Stimulated activated memory B cell treated with anti-CD40 and anti-IgM and Interleukin-4, amounts not matched to agents 10 μg/mL and 1 μg/mL and 100 μg/mL, for 72 hours (primary cell): ENCODE measurements around the gene SHANK1.

Source experiments
- ATAC-seq: fragments of 150-1000 bp; cut with Tn5 transposase; 2 replicates; pipeline ENCODE4 v1.10.0; 2021
- H3K27ac Mint-ChIP-seq: one replicate; pipeline ENCODE4 v1.8.0; 2022; ENCODE audit warnings: mild to moderate bottlenecking, mixed read lengths
- H3K27me3 Mint-ChIP-seq: one replicate; pipeline ENCODE4 v1.8.0; 2022; ENCODE audit warnings: mixed read lengths
- H3K36me3 Mint-ChIP-seq: one replicate; pipeline ENCODE4 v1.8.0; 2022; ENCODE audit warnings: mixed read lengths
- H3K4me1 Mint-ChIP-seq: one replicate; pipeline ENCODE4 v1.8.0; 2022; ENCODE audit warnings: mixed read lengths
- H3K4me3 Mint-ChIP-seq: one replicate; pipeline ENCODE4 v1.8.0; 2022; ENCODE audit warnings: mild to moderate bottlenecking, moderate library complexity, mixed read lengths
- H3K9me3 Mint-ChIP-seq: one replicate; pipeline ENCODE4 v1.8.0; 2022; ENCODE audit warnings: mixed read lengths

SHANK1 gene

GRCh38 chr19:50666346-50667176 is 53.0 kb downstream of the SHANK1 start:
- Mint-ChIP-seq H3K27ac (no peak overlapping the region), H3K4me3 (no peak overlapping the region)

GRCh38 chr19:50664204-50664603 is 55.4 kb downstream of the SHANK1 start:
- Mint-ChIP-seq H3K27me3 (peaks cover 66% of the 10 kb centered on the region), H3K9me3 (peaks cover 15% of the 10 kb centered on the region), H3K4me1 (no peaks in the 10 kb centered on the region), H3K4me3 (no peak overlapping the region), H3K27ac (no peak overlapping the region), H3K36me3 (no peaks in the 10 kb centered on the region)
- no peak for ATAC-seq

More at GRCh38 chr19:50666346-50667176, 53.0 kb downstream of the SHANK1 start:
- no peaks in the 10 kb centered on the region for H3K4me1 Mint-ChIP-seq
- H3K36me3 Mint-ChIP-seq, result no peaks in the 10 kb centered on the region
- H3K27me3 Mint-ChIP-seq, result peaks cover 70% of the 10 kb centered on the region
- peaks cover 8% of the 10 kb centered on the region for H3K9me3 Mint-ChIP-seq
- peak; percentile 5 for ATAC-seq

GRCh38 chr19:50663482-50663790 is 56.2 kb downstream of the SHANK1 start:
- no peak for ATAC-seq
- Mint-ChIP-seq H3K27me3 (peaks cover 66% of the 10 kb centered on the region), H3K36me3 (peaks cover 1% of the 10 kb centered on the region), H3K4me3 (no peak overlapping the region), H3K27ac (no peak overlapping the region), H3K9me3 (peaks cover 16% of the 10 kb centered on the region), H3K4me1 (peaks cover 2% of the 10 kb centered on the region)

GRCh38 chr19:50662651-50663481 is 56.7 kb downstream of the SHANK1 start:
- Mint-ChIP-seq H3K4me3 (no peak overlapping the region), H3K27ac (no peak overlapping the region), H3K27me3 (peaks cover 72% of the 10 kb centered on the region), H3K36me3 (peaks cover 7% of the 10 kb centered on the region), H3K4me1 (peaks cover 8% of the 10 kb centered on the region), H3K9me3 (peaks cover 22% of the 10 kb centered on the region)
- ATAC-seq, result no peak

GRCh38 chr19:50661766-50662650 is 57.6 kb downstream of the SHANK1 start:
- peaks cover 10% of the 10 kb centered on the region for H3K36me3 Mint-ChIP-seq
- no peak overlapping the region for H3K4me3 Mint-ChIP-seq
- no peak overlapping the region for H3K27ac Mint-ChIP-seq
- peaks cover 10% of the 10 kb centered on the region for H3K4me1 Mint-ChIP-seq
- peaks cover 22% of the 10 kb centered on the region for H3K9me3 Mint-ChIP-seq
- H3K27me3 Mint-ChIP-seq, result peaks cover 81% of the 10 kb centered on the region
- no peak for ATAC-seq

- Mint-ChIP-seq H3K36me3 (peaks cover 10% of the 10 kb centered on the region), H3K27me3 (peaks cover 87% of the 10 kb centered on the region), H3K4me1 (peaks cover 10% of the 10 kb centered on the region), H3K27ac (no peak overlapping the region), H3K9me3 (peaks cover 25% of the 10 kb centered on the region), H3K4me3 (no peak overlapping the region)
- no peak for ATAC-seq
Measured at GRCh38 chr19:50661023-50661422, 58.6 kb downstream of the SHANK1 start.

- ATAC-seq, result no peak
- peaks cover 10% of the 10 kb centered on the region for H3K4me1 Mint-ChIP-seq
- H3K27me3 Mint-ChIP-seq, result peaks cover 87% of the 10 kb centered on the region
Measured at GRCh38 chr19:50660088-50660366, 59.6 kb downstream of the SHANK1 start.

GRCh38 chr19:50659318-50660087 is 60.1 kb downstream of the SHANK1 start:
- peaks cover 16% of the 10 kb centered on the region for H3K36me3 Mint-ChIP-seq
- ATAC-seq, result no peak
- H3K4me1 Mint-ChIP-seq, result peaks cover 10% of the 10 kb centered on the region
- H3K4me3 Mint-ChIP-seq, result no peak overlapping the region
- peaks cover 87% of the 10 kb centered on the region for H3K27me3 Mint-ChIP-seq
- H3K9me3 Mint-ChIP-seq, result peaks cover 33% of the 10 kb centered on the region
- H3K27ac Mint-ChIP-seq, result no peak overlapping the region

More at GRCh38 chr19:50660088-50660366, 59.6 kb downstream of the SHANK1 start:
- H3K27ac Mint-ChIP-seq, result no peak overlapping the region
- peaks cover 28% of the 10 kb centered on the region for H3K9me3 Mint-ChIP-seq
- peaks cover 13% of the 10 kb centered on the region for H3K36me3 Mint-ChIP-seq
- no peak overlapping the region for H3K4me3 Mint-ChIP-seq

GRCh38 chr19:50658441-50659317 is 60.9 kb downstream of the SHANK1 start:
- H3K9me3 Mint-ChIP-seq, result peaks cover 30% of the 10 kb centered on the region
- peak overlapping the region; percentile 49 for H3K27ac Mint-ChIP-seq
- peak; percentile 62 for ATAC-seq
- H3K36me3 Mint-ChIP-seq, result peaks cover 16% of the 10 kb centered on the region
- peak overlapping the region; percentile 85 for H3K4me3 Mint-ChIP-seq
- peaks cover 88% of the 10 kb centered on the region for H3K27me3 Mint-ChIP-seq
- H3K4me1 Mint-ChIP-seq, result peaks cover 10% of the 10 kb centered on the region

GRCh38 chr19:50657712-50658440 is 61.7 kb downstream of the SHANK1 start:
- peak; percentile 84 for ATAC-seq
- Mint-ChIP-seq H3K9me3 (peaks cover 27% of the 10 kb centered on the region), H3K27me3 (peaks cover 93% of the 10 kb centered on the region), H3K27ac (peak overlapping the region; percentile 49), H3K4me1 (peaks cover 10% of the 10 kb centered on the region), H3K36me3 (peaks cover 16% of the 10 kb centered on the region), H3K4me3 (peak overlapping the region; percentile 85)

GRCh38 chr19:50657222-50657669 is 62.4 kb downstream of the SHANK1 start:
- Mint-ChIP-seq H3K4me3 (no peak overlapping the region), H3K9me3 (peaks cover 25% of the 10 kb centered on the region), H3K27me3 (peaks cover 93% of the 10 kb centered on the region)

GRCh38 chr19:50654882-50655281 is 64.7 kb downstream of the SHANK1 start:
- Mint-ChIP-seq H3K27me3 (peaks cover 83% of the 10 kb centered on the region), H3K4me1 (peaks cover 10% of the 10 kb centered on the region), H3K9me3 (peaks cover 21% of the 10 kb centered on the region), H3K4me3 (no peak overlapping the region), H3K36me3 (peaks cover 16% of the 10 kb centered on the region), H3K27ac (no peak overlapping the region)
- no peak for ATAC-seq

More at GRCh38 chr19:50657222-50657669, 62.4 kb downstream of the SHANK1 start:
- H3K27ac Mint-ChIP-seq, result no peak overlapping the region
- H3K4me1 Mint-ChIP-seq, result peaks cover 10% of the 10 kb centered on the region
- ATAC-seq, result no peak
- H3K36me3 Mint-ChIP-seq, result peaks cover 16% of the 10 kb centered on the region

GRCh38 chr19:50652722-50653121 is 66.9 kb downstream of the SHANK1 start:
- H3K27ac Mint-ChIP-seq, result no peak overlapping the region
- H3K27me3 Mint-ChIP-seq, result peaks cover 78% of the 10 kb centered on the region
- peaks cover 8% of the 10 kb centered on the region for H3K36me3 Mint-ChIP-seq
- ATAC-seq, result no peak
- H3K9me3 Mint-ChIP-seq, result peaks cover 17% of the 10 kb centered on the region
- H3K4me3 Mint-ChIP-seq, result no peak overlapping the region
- peaks cover under 1% of the 10 kb centered on the region for H3K4me1 Mint-ChIP-seq
